Esophagus squamous epithelium (tissue), 4 donors: ENCODE data around the gene GPSM1.

Experiments
- POLR2A ChIP-seq, 4 donors: fragments of 450-650 bp; IDR thresholded peaks; one replicate each; pipeline ENCODE4 v1.6.1; 2017; ENCODE audit warnings: antibody characterized with exemption in 4 of 4, mild to moderate bottlenecking in 4 of 4, moderate library complexity in 3 of 4
- TF ChIP-seq, protein P1 (sequence below), 6 experiments: fragments of 450-650 bp in 4 of 6; fragments of 200-600 bp in 2 of 6; sonication (generic) in 2 of 6; IDR thresholded peaks; one replicate each; pipeline ENCODE4 v1.5.1; 2016 to 2019; ENCODE audit warnings: antibody characterized with exemption in 6 of 6, mild to moderate bottlenecking in 4 of 6, moderate library complexity in 4 of 6

DNA sequence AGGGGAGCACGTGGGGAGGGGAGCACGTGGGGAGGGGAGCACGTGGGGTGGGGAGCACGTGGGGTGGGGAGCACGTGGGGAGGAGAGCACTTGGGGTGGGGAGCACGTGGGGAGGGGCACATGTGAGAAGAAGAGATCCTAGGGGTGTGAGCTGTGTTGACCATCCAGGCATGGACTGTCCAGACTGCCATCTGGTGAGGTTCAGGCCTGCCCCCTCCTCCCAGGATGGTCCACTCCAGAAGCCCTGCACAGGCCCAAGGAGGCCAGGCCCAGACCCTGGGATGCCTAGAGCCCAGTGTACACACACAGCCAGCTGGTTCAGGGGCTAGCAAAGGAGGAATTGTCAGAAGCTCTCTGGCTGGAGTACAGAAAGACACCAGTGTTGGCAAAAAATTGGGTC lies 70.3 kb downstream of the GPSM1 start:
- TF ChIP-seq, protein P1, sequence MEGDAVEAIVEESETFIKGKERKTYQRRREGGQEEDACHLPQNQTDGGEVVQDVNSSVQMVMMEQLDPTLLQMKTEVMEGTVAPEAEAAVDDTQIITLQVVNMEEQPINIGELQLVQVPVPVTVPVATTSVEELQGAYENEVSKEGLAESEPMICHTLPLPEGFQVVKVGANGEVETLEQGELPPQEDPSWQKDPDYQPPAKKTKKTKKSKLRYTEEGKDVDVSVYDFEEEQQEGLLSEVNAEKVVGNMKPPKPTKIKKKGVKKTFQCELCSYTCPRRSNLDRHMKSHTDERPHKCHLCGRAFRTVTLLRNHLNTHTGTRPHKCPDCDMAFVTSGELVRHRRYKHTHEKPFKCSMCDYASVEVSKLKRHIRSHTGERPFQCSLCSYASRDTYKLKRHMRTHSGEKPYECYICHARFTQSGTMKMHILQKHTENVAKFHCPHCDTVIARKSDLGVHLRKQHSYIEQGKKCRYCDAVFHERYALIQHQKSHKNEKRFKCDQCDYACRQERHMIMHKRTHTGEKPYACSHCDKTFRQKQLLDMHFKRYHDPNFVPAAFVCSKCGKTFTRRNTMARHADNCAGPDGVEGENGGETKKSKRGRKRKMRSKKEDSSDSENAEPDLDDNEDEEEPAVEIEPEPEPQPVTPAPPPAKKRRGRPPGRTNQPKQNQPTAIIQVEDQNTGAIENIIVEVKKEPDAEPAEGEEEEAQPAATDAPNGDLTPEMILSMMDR (IDR thresholded peaks at IDR 0.05), result no peak
- no peak for TF ChIP-seq POLR2A (IDR thresholded peaks at IDR 0.05)
